PC-9 (cell line): ENCODE measurements around the gene LRCH4. TPM values are rescaled to one million over a fixed set of nuclear protein-coding genes. Genes with fewer than 3 reads are reported as not detected.
A peak's percentile ranks its signal among the peaks of the same experiment; 100 is the strongest.

Experiments
- BruUV-seq: library from RNA; stranded (reverse); fragments of 400-500 nt; replicated peaks from 2 replicates; lab custom pipeline; 2021; lab: Mats Ljungman, UMichigan
- CTCF ChIA-PET: fragments of 300-600 bp; sonication (Branson Sonifier 250); formaldehyde crosslinking; loops from one replicate; lab custom pipeline; 2022; ENCODE audit warnings: antibody characterized with exemption; lab: Charles Lee
- POLR2A ChIA-PET: fragments of 300-600 bp; sonication (Branson Sonifier 250); formaldehyde crosslinking; loops from one replicate; lab custom pipeline; 2022; ENCODE audit warnings: antibody characterized with exemption; ENCODE audit not compliant: unreplicated experiment; lab: Charles Lee
- DNase-seq, 2 experiments: peaks; one replicate each; pipeline versions ENCODE4 v3.0.0 to v3.0.0-alpha.2; 2015 to 2022; ENCODE audit warnings: mixed read lengths in 1 of 2
- H2AFZ ChIP-seq: fragments of 200-600 bp; sonication (generic); 2 replicates; pipeline ENCODE4 v1.8.1; 2017; ENCODE audit warnings: antibody characterized with exemption
- H3F3A ChIP-seq: fragments of 200-600 bp; sonication (generic); 2 replicates; pipeline ENCODE4 v1.8.1; 2017; ENCODE audit warnings: antibody characterized with exemption, mild to moderate bottlenecking, low read depth; ENCODE audit not compliant: insufficient read depth
- H3K27ac ChIP-seq: fragments of 200-600 bp; sonication (generic); 2 replicates; pipeline ENCODE4 v1.6.1; 2016; ENCODE audit warnings: mixed run types
- H3K27me3 ChIP-seq: fragments of 200-600 bp; sonication (generic); 2 replicates; pipeline ENCODE4 v1.6.1; 2016; ENCODE audit warnings: low read depth, mixed run types; ENCODE audit not compliant: insufficient read depth
- H3K36me3 ChIP-seq: fragments of 200-600 bp; sonication (generic); 2 replicates; pipeline ENCODE4 v1.6.1; 2016; ENCODE audit warnings: low read depth, mixed run types
- H3K4me1 ChIP-seq: fragments of 200-600 bp; sonication (generic); replicated peaks from 2 replicates; pipeline ENCODE4 v1.6.1; 2016; ENCODE audit warnings: mixed run types; ENCODE audit not compliant: insufficient read depth
- H3K4me2 ChIP-seq: fragments of 200-600 bp; sonication (generic); 2 replicates; pipeline ENCODE4 v1.6.1; 2017; ENCODE audit warnings: mixed run types
- H3K4me3 ChIP-seq: fragments of 200-600 bp; sonication (generic); 2 replicates; pipeline ENCODE4 v1.6.1; 2016; ENCODE audit warnings: mixed run types
- H3K79me2 ChIP-seq: fragments of 200-600 bp; sonication (generic); 2 replicates; pipeline ENCODE4 v1.6.1; 2017; ENCODE audit warnings: low read depth, mixed run types
- H3K9me2 ChIP-seq: fragments of 200-600 bp; sonication (generic); 2 replicates; pipeline ENCODE4 v1.8.1; 2017; ENCODE audit warnings: mild to moderate bottlenecking; ENCODE audit not compliant: insufficient read depth
- H3K9me3 ChIP-seq: fragments of 200-600 bp; sonication (generic); 2 replicates; pipeline ENCODE4 v1.8.1; 2016; ENCODE audit warnings: low read depth; ENCODE audit not compliant: insufficient read depth
- H4K20me1 ChIP-seq: fragments of 200-600 bp; sonication (generic); 2 replicates; pipeline ENCODE4 v1.8.1; 2017; ENCODE audit not compliant: insufficient read depth
- CTCF ChIP-seq: fragments of 200-600 bp; sonication (generic); conservative IDR thresholded peaks from 2 replicates; pipeline ENCODE4 v1.6.1; 2017; ENCODE audit warnings: mixed run types, antibody characterized with exemption, mild to moderate bottlenecking, moderate library complexity
- EZH2 ChIP-seq: fragments of 200-600 bp; sonication (generic); IDR thresholded peaks from 2 replicates; pipeline ENCODE4 v1.8.0; 2017; ENCODE audit warnings: antibody characterized with exemption, low read depth
- intact Hi-C: fragments of 100-400 bp; cut with micrococcal nuclease; formaldehyde crosslinking; loops from one replicate; pipeline ENCODE4 v1.10.0; 2022; ENCODE audit not compliant: unreplicated experiment
- total RNA-seq: library from RNA; stranded (reverse); gene quantifications from 2 replicates; pipeline ENCODE4 v1.2.3, GENCODE V29; 2021

The LRCH4 gene
- total RNA-seq, 1 experiment from 2014 or later: 89.6 TPM

- H3K4me1 ChIP-seq: no peaks in the 10 kb centered on the region
- POLR2A ChIA-PET: no interaction called here
- H2AFZ ChIP-seq: no peak overlapping the region
- no peaks in the 10 kb centered on the region for H3K9me2 ChIP-seq
- H3K79me2 ChIP-seq: no peaks in the 10 kb centered on the region
- no peaks in the 10 kb centered on the region for H4K20me1 ChIP-seq
- no peaks in the 10 kb centered on the region for H3K9me3 ChIP-seq
- DNase-seq: peak in 1 of 2 experiments; percentile 32
- H3K4me3 ChIP-seq: no peak overlapping the region
- no peaks in the 10 kb centered on the region for H3F3A ChIP-seq
- no peaks in the 10 kb centered on the region for H3K36me3 ChIP-seq
- no peak overlapping the region for H3K4me2 ChIP-seq
- H3K27me3 ChIP-seq: no peaks in the 10 kb centered on the region
- no TSS peak for BruUV-seq
- no peak overlapping the region for H3K27ac ChIP-seq
- CTCF ChIA-PET: no interaction called here
- intact Hi-C loops: no loop called here
- TF ChIP-seq EZH2: no peak
- TF ChIP-seq CTCF: no peak
Observed at GRCh38 chr7:100575206-100575631, 10.7 kb downstream of the LRCH4 start.

- Histone ChIP-seq H3K9me3 (no peaks in the 10 kb centered on the region), H3K27ac (no peak overlapping the region), H3K9me2 (no peaks in the 10 kb centered on the region), H3K4me2 (no peak overlapping the region), H3K4me3 (no peak overlapping the region), H3K27me3 (no peaks in the 10 kb centered on the region), H3K36me3 (no peaks in the 10 kb centered on the region), H3K4me1 (no peaks in the 10 kb centered on the region), H4K20me1 (no peaks in the 10 kb centered on the region), H2AFZ (no peak overlapping the region), H3K79me2 (no peaks in the 10 kb centered on the region), H3F3A (no peaks in the 10 kb centered on the region)
- intact Hi-C loops: no loop called here
- BruUV-seq: no TSS peak
- ChIA-PET CTCF (interaction anchor here (0.6 kb wide), 2 partner anchors 88 to 107 kb away, joined by 3 read pairs; no protein-coding TSS in a partner anchor), POLR2A (no interaction called here)
- no peak for TF ChIP-seq EZH2
- peak in 1 of 2 experiments; percentile 20 for DNase-seq
Observed at GRCh38 chr7:100574362-100575205, 11.3 kb downstream of the LRCH4 start.

- no TSS peak for BruUV-seq
- intact Hi-C loops: no loop called here
- no peak within 1 kb of the TSS for H3K4me3 ChIP-seq
- ChIA-PET CTCF (interaction anchor here (0.6 kb wide), 1 partner anchor 87 kb away, joined by 3 read pairs; no protein-coding TSS in a partner anchor), POLR2A (no interaction called here)
- no peak within 1 kb of the TSS for H2AFZ ChIP-seq
- H3K36me3 ChIP-seq: no peaks in the 10 kb centered on the region
- H3K27me3 ChIP-seq: no peaks in the 10 kb centered on the region
- DNase-seq: peak in 1 of 2 experiments; percentile 19
- H3K4me1 ChIP-seq: no peaks in the 10 kb centered on the region
- H3F3A ChIP-seq: peaks cover 6% of the 10 kb centered on the region; the same call in 1 of the 2 replicates
- TF ChIP-seq EZH2 (no peak), CTCF (no peak)
- H3K27ac ChIP-seq: no peak within 1 kb of the TSS
- no peaks in the 10 kb centered on the region for H3K79me2 ChIP-seq
- no peak within 1 kb of the TSS for H3K4me2 ChIP-seq
- no peaks in the 10 kb centered on the region for H3K9me3 ChIP-seq
- no peaks in the 10 kb centered on the region for H3K9me2 ChIP-seq
- no peaks in the 10 kb centered on the region for H4K20me1 ChIP-seq
Observed at GRCh38 chr7:100573691-100574361, 12.1 kb downstream of the LRCH4 start, which contains the start of gene SAP25. Gene SAP25, minus strand, starts transcription at chr7:100573900. Its CDS starts 158 bp downstream, at chr7:100573742.
